ENCODE results near the gene HNRNPK.

Gene HNRNPK

GRCh38 chr9:83932851-83933250 is 47.2 kb downstream of the HNRNPK start:
- DNase-seq = no peak

- DNase-seq = no peak
These were observed 48.0 kb downstream of the HNRNPK start for GRCh38 chr9:83932011-83932410.

GRCh38 chr9:83930881-83931280 is 49.1 kb downstream of the HNRNPK start:
- DNase-seq = no peak

- DNase-seq = no peak
These were observed 52.4 kb downstream of the HNRNPK start for GRCh38 chr9:83927591-83927990.

- DNase-seq = peak; percentile 99
These were observed 58.9 kb downstream of the HNRNPK start, which contains the start of gene KIF27 for GRCh38 chr9:83920927-83921707. KIF27 (minus strand) TSS chr9:83921432; CDS start chr9:83915591, 5,841 bp downstream.

GRCh38 chr9:83920469-83920926 is 59.5 kb downstream of the HNRNPK start:
- DNase-seq = peak; percentile 9

- DNase-seq = no peak
These were observed 60.9 kb downstream of the HNRNPK start for GRCh38 chr9:83919111-83919510.

Data from suppressor macrophage treated with lipopolysaccharide for 4 hours (primary cell).